SU-DHL-6 (cell line): ENCODE measurements around the gene CHP2.

Experiments used
- CTCF ChIP-seq: fragments of 200-600 bp; sonication (generic); IDR thresholded peaks from one replicate; pipeline ENCODE4 v1.5.1; 2017; ENCODE audit warnings: antibody characterized with exemption, mild to moderate bottlenecking, low read length, moderate library complexity; ENCODE audit not compliant: insufficient read depth, poor library complexity, severe bottlenecking
- EZH2phosphoT487 ChIP-seq: fragments of 200-600 bp; sonication (generic), shearing (Covaris generic); conservative IDR thresholded peaks from 2 replicates; pipeline ENCODE4 v1.6.1; 2018; ENCODE audit warnings: mild to moderate bottlenecking, antibody characterized with exemption, low read length, moderate library complexity, mixed read lengths

GRCh38 chr16:23757937-23758619 lies 3.3 kb downstream of the CHP2 start:
- TF ChIP-seq CTCF (no peak), EZH2phosphoT487 (no peak)
